ENCODE measurements around the gene DOK3. TPM values are rescaled to one million over a fixed set of nuclear protein-coding genes. Genes with fewer than 3 reads are reported as not detected.

DOK3 gene
- total RNA-seq, 3 donors from 2014 or later: 3.7 to 10.3 (median 8.4) TPM

GRCh38 chr5:177531209-177531940, 21.7 kb upstream of the DOK3 start:
- intact Hi-C loops (cut with DNase I, micrococcal nuclease): no loop called here
- H3K9me3 ChIP-seq: no peaks in the 10 kb centered on the region
- H3K4me3 ChIP-seq: no peak overlapping the region
- TF ChIP-seq CTCF (IDR thresholded peaks at IDR 0.05): no peak
- ATAC-seq (no peak), DNase-seq (no peak)
- H3K36me3 ChIP-seq (ENCODE audit: low read depth): no peaks in the 10 kb centered on the region
- no peaks in the 10 kb centered on the region for H3K4me1 ChIP-seq (ENCODE audit: low read depth)

- Histone ChIP-seq H3K36me3 (ENCODE audit: low read depth) (no peaks in the 10 kb centered on the region), H3K4me3 (no peak overlapping the region), H3K9me3 (no peaks in the 10 kb centered on the region), H3K4me1 (ENCODE audit: low read depth) (no peaks in the 10 kb centered on the region)
- intact Hi-C loops (cut with DNase I, micrococcal nuclease): no loop called here
- TF ChIP-seq CTCF (IDR thresholded peaks at IDR 0.05): no peak
- ATAC-seq: no peak
- no peak for DNase-seq
Observed at GRCh38 chr5:177530638-177531037, 21.0 kb upstream of the DOK3 start.

GRCh38 chr5:177529247-177530203, 19.9 kb upstream of the DOK3 start:
- no peak for TF ChIP-seq CTCF (IDR thresholded peaks at IDR 0.05)
- H3K9me3 ChIP-seq: no peaks in the 10 kb centered on the region
- no peaks in the 10 kb centered on the region for H3K36me3 ChIP-seq (ENCODE audit: low read depth)
- ATAC-seq (no peak), DNase-seq (no peak)
- no peak overlapping the region for H3K4me3 ChIP-seq
- no peaks in the 10 kb centered on the region for H3K4me1 ChIP-seq (ENCODE audit: low read depth)
- intact Hi-C loops (cut with DNase I, micrococcal nuclease): no loop called here

- Histone ChIP-seq H3K4me1 (ENCODE audit: low read depth) (no peaks in the 10 kb centered on the region), H3K9me3 (no peaks in the 10 kb centered on the region), H3K4me3 (no peak overlapping the region), H3K36me3 (ENCODE audit: low read depth) (no peaks in the 10 kb centered on the region)
- TF ChIP-seq CTCF (IDR thresholded peaks at IDR 0.05): no peak
- intact Hi-C loops (cut with DNase I, micrococcal nuclease): no loop called here
- ATAC-seq (no peak), DNase-seq (no peak)
Observed at GRCh38 chr5:177528631-177529030, 19.0 kb upstream of the DOK3 start.

- peaks cover 4% of the 10 kb centered on the region for H3K36me3 ChIP-seq (ENCODE audit: low read depth)
- DNase-seq: no peak
- no peak for TF ChIP-seq CTCF (IDR thresholded peaks at IDR 0.05)
- no peaks in the 10 kb centered on the region for H3K4me1 ChIP-seq (ENCODE audit: low read depth)
- no peak overlapping the region for H3K4me3 ChIP-seq
- no peak for ATAC-seq
- intact Hi-C loops (cut with DNase I, micrococcal nuclease): no loop called here
- H3K9me3 ChIP-seq: no peaks in the 10 kb centered on the region
Observed at GRCh38 chr5:177527595-177527994, 18.0 kb upstream of the DOK3 start.
